GM12892 (cell line): ENCODE results near the gene MYH10.

Experiments
- DNase-seq: peaks from one replicate; pipeline ENCODE4 v3.0.0; 2011; ENCODE audit not compliant: insufficient read length
- FAIRE-seq: peaks from 2 replicates; lab custom pipeline; 2011; peaks lifted over from hg19 to GRCh38; lab: Jason Lieb, UNC
- POLR2A ChIP-seq: IDR thresholded peaks from 2 replicates; pipeline ENCODE4 v1.6.1; 2011; ENCODE audit warnings: low read depth, low read length, control low read depth
- POLR2AphosphoS5 ChIP-seq: IDR thresholded peaks from 2 replicates; pipeline ENCODE4 v1.6.1; 2011; ENCODE audit warnings: low read depth, low read length, control low read depth
- TAF1 ChIP-seq: IDR thresholded peaks from 2 replicates; pipeline ENCODE4 v1.6.1; 2011; ENCODE audit warnings: low read depth, mild to moderate bottlenecking, control low read depth, low read length, borderline replicate concordance

The MYH10 gene

DNA sequence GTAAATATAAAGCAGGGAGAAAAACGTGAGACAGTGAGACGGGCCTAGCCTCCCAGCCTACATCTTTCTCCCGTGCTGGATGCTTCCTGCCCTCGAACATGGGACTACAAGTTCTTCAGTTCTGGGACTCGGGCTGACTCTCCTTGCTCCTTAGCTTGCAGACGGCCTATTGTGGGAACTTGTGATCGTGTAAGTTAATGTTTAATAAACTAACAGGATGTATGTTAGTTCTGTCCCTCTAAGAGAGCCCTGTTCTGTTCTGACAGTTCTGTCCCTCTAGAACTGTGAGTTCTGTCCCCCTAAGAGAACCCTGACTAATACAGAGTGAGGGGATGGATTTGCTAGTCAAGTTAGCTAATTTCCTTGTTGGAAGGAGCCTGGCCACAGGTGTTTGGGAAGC lies 16.7 kb upstream of the MYH10 start:
- FAIRE-seq (no peak), DNase-seq (no peak)
- TF ChIP-seq POLR2A (no peak), TAF1 (no peak), POLR2AphosphoS5 (no peak)

- no peak for DNase-seq
These were observed 14.0 kb upstream of the MYH10 start for GRCh38 chr17:8644507-8644902.

DNA sequence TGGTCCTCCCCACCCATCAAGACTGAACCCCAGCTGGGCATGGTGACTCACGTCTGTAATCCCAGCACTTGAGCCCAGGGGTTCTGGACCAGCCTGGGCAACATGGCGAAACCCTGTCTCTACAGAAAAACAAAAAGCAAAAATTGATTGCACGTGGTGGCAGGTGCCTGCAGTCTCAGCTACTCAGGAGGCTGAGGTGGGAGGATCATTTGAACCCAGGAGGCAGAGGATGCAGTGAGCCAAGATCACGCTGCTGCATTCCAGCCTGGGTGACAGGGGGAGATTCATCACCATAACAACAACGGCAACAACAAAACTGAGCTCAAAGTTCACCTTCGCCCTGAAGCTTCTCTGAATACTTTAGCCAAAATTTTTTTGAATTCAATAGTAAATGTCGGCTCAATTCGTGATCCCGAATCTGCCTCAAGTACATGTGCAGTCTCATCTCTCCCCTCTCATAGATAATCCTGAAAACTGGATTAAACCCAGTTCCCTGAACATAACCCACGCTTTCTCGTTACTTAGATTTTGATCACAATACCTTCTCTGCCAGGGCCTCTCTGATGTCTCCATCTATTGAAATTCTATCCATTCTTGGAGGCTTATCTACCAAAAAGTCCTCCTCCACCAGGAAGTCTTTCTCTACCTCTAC lies 13.5 kb upstream of the MYH10 start:
- FAIRE-seq = no peak
- no peak for DNase-seq
- no peak for TF ChIP-seq POLR2A
- TF ChIP-seq POLR2AphosphoS5 = no peak
- TF ChIP-seq TAF1 = no peak

More at GRCh38 chr17:8644507-8644902, 14.0 kb upstream of the MYH10 start:
- FAIRE-seq = no peak
- TF ChIP-seq POLR2AphosphoS5 (no peak), POLR2A (no peak), TAF1 (no peak)

- DNase-seq (no peak), FAIRE-seq (no peak)
- TF ChIP-seq TAF1 (no peak), POLR2AphosphoS5 (no peak), POLR2A (no peak)
These were observed 9.2 kb upstream of the MYH10 start for GRCh38 chr17:8639709-8640108.

DNA sequence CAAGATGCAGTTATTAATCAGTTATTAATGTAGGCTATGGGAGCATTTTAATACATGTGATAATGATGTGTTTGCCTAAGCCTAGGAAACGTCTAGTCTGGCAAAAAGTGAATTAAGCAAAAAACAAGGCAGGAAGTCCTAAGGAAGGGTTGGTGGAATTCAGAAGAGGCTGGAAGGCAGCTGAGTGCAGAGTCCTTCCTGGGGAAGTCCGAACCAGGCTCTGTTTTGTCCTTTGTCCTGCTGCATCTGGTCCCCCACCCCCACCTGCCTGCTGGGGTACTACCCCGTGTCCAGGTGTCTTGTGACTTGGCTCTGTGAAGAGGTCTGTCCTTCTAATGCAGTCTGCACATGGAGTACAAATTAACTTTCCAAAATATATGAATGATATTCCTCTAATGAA lies 1.5 kb upstream of the MYH10 start:
- TF ChIP-seq TAF1 (no peak), POLR2A (no peak), POLR2AphosphoS5 (no peak)
- no peak for FAIRE-seq
- DNase-seq = peak; percentile 11

- FAIRE-seq = no peak
- TF ChIP-seq TAF1 (no peak), POLR2A (no peak), POLR2AphosphoS5 (no peak)
- no peak for DNase-seq
These were observed 991 bp upstream of the MYH10 start for GRCh38 chr17:8631554-8631877.

- no peak for TF ChIP-seq TAF1
- FAIRE-seq = peak; percentile 98
These were observed 453 bp upstream of the MYH10 start for GRCh38 chr17:8630802-8631553.

DNA sequence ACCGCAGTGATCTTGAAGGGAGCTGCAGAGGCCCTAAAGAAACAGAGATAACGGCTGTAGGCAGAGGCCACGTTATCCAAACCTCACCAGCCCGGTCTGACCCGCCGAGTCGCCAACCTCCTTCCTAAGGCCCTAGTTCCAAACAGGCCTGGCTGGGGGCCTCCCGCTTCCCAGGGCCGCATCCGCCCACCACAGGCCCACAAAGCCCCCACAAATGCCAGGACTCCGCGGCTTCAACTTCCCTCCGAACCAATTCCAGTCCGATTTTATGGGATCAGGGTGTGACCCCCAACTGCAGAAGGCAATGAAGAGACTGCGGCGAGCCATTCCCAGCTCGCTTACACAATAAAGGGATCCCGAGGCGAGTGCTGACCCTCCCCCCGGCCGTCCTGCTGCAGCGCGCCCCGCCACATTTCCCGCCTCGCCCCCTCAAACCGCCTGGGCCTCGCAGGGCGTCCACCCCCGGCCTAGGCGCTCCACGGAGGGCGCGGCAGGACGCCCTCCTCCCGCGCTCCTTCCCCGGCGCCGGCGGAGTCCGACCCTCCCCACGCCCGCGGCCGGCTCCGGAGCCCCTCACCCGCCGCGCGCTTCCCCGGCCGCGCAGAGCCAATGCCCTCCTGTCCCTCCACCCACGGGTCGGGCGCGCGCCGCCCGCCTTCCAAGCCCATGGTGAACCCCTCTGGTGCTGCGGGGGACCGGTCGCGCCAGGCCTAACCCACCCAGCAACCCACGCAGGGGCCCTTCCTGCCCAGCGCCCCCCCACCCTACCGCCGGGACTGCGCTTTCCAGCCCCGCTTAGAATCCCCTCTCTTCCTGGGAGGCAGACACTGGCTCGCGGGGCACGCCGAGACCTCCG lies 926 bp downstream of the MYH10 start:
- peak; percentile 11 for DNase-seq
- no peak for TF ChIP-seq POLR2AphosphoS5
- FAIRE-seq = no peak

More at GRCh38 chr17:8630802-8631553, 453 bp upstream of the MYH10 start:
- peak; percentile 98 for DNase-seq

DNA sequence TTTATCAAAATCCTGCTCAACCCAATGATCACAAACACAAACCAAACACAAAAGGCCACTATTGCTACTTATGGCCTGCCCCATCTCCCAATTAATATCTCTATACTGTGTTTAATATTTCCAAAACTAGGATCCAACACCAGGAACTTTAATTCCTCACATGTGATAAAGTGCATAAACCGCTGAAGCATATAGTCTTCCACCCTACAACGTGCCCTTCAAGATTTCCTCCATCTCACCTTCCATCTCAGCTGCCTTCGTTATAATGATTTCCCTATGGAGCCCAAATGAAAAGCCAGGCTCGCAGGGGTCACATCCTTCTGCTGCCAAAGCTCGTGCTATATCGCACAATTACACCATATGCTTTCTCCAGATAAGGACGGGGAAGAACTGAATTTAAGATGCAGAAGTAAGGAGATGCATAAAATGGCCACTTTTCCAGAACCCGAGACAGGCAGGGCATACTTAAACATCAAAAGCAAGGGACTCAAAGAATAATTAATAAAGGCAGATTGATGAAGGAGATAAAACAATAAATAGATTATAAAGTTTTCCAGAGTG lies 1.8 kb downstream of the MYH10 start:
- FAIRE-seq (no peak), DNase-seq (no peak)
- no peak for TF ChIP-seq POLR2AphosphoS5
- no peak for TF ChIP-seq TAF1
- no peak for TF ChIP-seq POLR2A

DNA sequence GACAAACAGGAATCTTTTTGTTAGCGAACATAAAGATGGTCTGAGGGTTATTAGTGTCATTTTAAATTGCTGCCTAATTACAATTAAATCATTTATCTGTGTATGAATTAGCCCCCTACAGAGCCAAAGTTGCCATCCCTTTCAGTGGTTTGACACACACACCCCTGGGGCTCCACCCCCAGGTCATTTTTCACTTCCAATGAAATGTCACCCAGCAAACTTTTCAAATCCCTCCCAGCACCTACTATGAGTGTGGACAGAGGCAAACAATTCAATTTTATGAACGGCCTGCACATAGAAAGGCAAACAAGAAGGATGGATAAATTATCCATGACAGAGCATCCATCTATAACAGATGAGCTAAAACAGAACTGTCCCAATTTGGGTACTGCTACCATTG lies 2.4 kb downstream of the MYH10 start:
- FAIRE-seq = no peak
- DNase-seq = no peak

DNA sequence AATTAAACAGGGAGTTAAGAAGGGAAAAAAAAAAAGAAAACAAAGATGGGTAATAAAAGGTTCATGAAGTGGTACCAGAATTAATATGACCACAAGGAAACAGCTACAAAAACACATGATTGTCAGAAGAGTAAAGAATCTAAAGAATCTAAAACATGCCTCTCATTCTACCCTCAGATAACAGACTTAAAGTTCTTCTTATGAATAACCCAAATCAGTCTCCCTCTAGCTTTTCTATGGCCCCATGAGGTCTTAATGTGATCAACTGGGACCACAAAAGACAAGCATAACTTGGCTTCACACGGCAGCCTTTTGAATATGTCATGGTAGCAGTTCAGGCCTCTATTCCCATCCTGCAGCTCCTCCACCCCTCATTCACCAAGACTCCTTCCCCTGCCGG lies 6.9 kb downstream of the MYH10 start:
- DNase-seq = no peak
- FAIRE-seq = no peak
- TF ChIP-seq POLR2AphosphoS5 (no peak), POLR2A (no peak), TAF1 (no peak)

More for the DNA sequence above, 2.4 kb downstream of the MYH10 start:
- TF ChIP-seq POLR2AphosphoS5 = no peak
- no peak for TF ChIP-seq POLR2A
- no peak for TF ChIP-seq TAF1

GRCh38 chr17:8622191-8622590 lies 8.3 kb downstream of the MYH10 start:
- TF ChIP-seq POLR2A (no peak), POLR2AphosphoS5 (no peak), TAF1 (no peak)
- no peak for DNase-seq
- FAIRE-seq = no peak
